ENCODE data around the gene CPS1.

The CPS1 gene

DNA sequence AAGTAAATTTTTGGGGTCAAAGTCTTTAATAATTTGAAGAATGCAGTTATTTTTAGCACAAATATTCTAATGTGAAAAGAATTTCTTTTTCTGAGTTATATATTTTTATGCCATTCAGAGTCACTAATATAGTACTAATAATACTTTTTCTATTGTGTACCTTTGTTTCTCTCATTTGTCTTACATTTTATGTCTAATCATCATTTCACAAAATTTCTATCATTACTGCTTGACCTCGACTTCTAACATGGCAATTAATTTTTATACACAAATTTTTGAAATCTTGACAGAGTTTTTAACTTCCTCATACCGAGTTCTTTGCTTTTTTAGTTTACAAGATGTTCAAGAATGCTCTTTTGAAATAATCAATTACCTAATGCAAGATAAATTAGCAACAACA is 8.4 kb upstream of the CPS1 start:
- DNase-seq, result no peak

- DNase-seq, result no peak
Measured at GRCh38 chr2:210548878-210549384, 7.5 kb upstream of the CPS1 start.

GRCh38 chr2:210551001-210551400 is 5.4 kb upstream of the CPS1 start:
- DNase-seq, result no peak

- DNase-seq, result no peak
Measured at GRCh38 chr2:210553373-210553772, 3.0 kb upstream of the CPS1 start.

DNA sequence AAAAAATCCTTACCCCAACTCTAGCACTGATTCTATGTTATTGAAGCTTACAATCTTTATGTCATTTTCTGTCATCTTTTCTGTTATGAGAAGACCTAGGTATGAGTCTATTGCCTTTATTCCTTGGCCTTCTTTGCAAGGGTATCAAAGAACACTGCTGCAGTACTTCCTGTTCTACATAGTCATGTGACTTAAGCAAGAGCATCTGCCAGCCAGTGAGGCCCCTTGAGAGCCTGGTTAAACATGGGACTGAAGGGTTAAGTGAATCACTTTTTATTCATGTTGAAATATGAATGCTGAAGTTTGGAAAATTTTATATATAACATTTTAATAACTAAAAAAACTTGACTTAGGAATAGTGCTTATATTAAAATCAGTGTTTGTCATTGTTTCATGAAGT is 844 bp upstream of the CPS1 start:
- no peak for DNase-seq

GRCh38 chr2:210557721-210558120 is 1.3 kb downstream of the CPS1 start:
- DNase-seq, result no peak

DNA sequence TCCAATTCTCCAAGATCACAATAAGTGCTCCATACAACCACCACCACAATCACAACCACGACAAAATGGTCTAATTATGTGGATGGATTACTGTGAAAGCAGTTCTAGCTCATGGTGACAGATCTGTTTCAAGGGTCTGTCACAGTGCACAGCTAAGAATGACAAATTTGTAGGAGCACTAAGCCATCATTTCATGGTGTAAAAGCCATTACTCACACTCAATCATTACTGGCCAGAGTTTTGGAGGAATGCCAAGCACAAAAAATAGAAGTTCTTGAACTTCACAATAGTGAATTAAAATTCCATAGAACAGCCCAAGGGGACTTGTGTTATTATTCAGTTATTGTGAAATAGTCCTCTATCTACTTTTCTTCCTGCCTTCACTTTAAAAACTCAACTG is 2.3 kb downstream of the CPS1 start:
- DNase-seq, result no peak

GRCh38 chr2:210559182-210559581 is 2.8 kb downstream of the CPS1 start:
- no peak for DNase-seq

DNA sequence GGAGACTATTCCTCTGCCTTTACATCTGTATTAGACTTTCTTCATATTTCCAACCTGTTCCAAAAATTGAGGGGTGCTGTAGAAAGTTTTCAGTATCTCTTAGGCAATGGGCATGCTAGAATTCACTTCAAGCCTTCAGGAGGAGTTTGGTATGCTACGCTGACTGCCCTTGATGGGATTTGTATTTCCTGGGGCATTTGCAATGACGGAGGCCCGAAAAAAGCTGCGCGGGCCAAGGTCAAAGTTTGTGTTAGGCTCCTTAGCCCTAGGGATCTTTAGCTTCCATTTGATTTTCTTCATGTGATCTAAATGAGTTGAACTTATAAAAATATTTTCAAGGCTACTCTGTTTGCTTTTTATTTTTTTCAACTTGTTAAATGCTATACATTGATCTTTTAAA is 5.1 kb downstream of the CPS1 start:
- no peak for DNase-seq

DNA sequence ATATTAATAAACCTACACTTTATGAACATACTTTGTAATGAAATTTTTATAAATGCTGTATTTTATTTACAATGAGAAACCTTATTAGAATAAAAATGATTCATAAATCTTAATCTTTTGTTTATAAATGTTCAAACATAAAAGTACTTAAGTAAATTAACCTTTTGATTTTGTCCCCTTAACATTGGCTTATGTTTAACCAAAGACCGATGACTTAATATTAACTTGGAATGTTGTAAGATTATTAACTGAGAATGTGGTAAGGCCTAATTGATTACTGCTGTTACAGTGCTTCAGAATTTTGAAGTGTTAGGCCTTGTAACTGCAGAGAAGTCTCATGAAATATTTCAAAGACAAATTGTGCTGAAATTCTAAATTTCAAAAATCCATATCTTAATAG is 5.7 kb downstream of the CPS1 start:
- DNase-seq, result no peak

DNA sequence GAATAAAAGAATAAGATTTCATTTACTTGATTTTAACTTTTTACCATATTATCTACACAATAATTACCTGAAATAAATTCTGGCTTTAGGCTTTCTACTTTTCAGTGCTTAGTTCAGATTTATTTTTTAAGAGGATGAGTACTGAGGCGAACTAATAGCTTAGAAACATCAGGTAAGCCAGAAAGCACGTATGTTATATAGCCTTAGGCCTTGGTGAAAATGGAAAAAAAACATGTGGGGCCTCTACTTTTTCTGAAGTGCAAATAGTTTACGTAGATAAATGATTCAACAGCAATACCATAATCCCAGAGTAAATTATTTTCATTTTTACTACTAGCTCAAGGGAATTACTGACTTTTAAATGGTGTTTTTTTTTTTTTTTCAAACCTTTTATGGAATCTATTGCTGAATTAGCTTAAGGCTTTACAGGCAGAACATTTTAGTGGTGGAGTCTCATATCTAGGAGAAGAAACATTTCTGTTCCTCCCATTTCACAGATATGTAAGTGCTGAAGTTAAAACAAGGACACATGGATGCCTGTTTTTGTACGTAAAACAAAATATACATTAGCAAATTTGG is 6.2 kb downstream of the CPS1 start:
- DNase-seq, result no peak

- no peak for DNase-seq
Measured at GRCh38 chr2:210567279-210567678, 10.9 kb downstream of the CPS1 start.

DNA sequence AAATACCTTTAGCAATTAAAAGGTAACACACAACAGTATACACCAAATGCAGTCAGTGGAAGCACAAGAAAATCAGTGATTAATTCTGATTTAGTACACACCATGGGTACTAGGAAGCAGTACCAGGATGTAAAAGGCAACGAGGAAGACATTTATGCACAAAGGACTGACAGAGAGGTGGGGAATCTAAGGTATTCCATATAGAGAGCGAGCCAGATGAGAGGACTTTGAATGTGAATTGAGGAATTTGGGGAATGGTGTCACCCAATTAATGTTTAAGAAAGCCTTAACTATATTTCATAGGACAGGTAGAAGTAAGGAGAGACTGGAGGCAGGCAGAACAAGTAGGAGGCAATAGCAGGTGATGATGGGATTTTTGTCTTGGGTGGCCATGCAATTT is 11.7 kb downstream of the CPS1 start:
- no peak for DNase-seq

- DNase-seq, result no peak
Measured at GRCh38 chr2:210577263-210578071, 21.1 kb downstream of the CPS1 start.

GRCh38 chr2:210584834-210585233 is 28.4 kb downstream of the CPS1 start:
- DNase-seq, result no peak

GRCh38 chr2:210586381-210586780 is 30.0 kb downstream of the CPS1 start:
- no peak for DNase-seq

GRCh38 chr2:210591663-210592062 is 35.3 kb downstream of the CPS1 start:
- DNase-seq, result no peak

GRCh38 chr2:210592726-210593125 is 36.3 kb downstream of the CPS1 start:
- DNase-seq, result no peak

GRCh38 chr2:210593166-210593565 is 36.8 kb downstream of the CPS1 start:
- no peak for DNase-seq

DNA sequence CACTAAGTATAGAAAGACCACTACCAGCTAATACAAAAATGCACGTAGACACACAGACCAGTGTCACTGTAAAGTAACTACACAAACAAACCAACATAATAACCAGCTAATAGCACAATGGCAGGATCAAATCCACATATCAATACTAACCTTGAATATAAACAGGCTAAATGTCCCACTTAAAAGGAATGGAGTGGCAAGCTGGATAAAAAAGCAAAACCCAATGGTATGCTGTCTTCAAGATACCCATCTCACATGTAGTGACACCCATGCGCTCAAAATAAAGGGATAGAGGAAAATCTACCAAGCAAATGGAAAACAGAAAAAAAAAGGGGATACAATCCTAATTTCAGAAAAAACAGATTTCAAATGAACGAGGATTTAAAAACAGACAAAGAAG is 41.8 kb downstream of the CPS1 start:
- no peak for DNase-seq

GRCh38 chr2:210599476-210599875 is 43.1 kb downstream of the CPS1 start:
- DNase-seq, result no peak

GRCh38 chr2:210604666-210605065 is 48.3 kb downstream of the CPS1 start:
- no peak for DNase-seq

- DNase-seq, result no peak
Measured at GRCh38 chr2:210606001-210606400, 49.6 kb downstream of the CPS1 start.

- no peak for DNase-seq
Measured at GRCh38 chr2:210611466-210611865, 55.1 kb downstream of the CPS1 start.

- no peak for DNase-seq
Measured at GRCh38 chr2:210616074-210616473, 59.7 kb downstream of the CPS1 start.
